Stimulated activated CD4-positive, alpha-beta T cell treated with anti-CD3 and anti-CD28 coated beads, Interleukin-15, amount 100 ng/mL, for 48 hours (primary cell): ENCODE measurements around the gene PLXNA3.

Experiments
- DNase-seq, 2 donors: peaks; one replicate each; pipeline ENCODE4 v3.0.0-alpha.2; 2020; ENCODE audit warnings: low read depth in 2 of 2

Gene PLXNA3

GRCh38 chrX:154458116-154458953 lies at the start of gene PLXNA3:
Gene PLXNA3, plus strand, starts transcription at chrX:154458281. Its CDS starts 1,903 bp downstream, at chrX:154460184.
- peak in 1 of 2 donors; percentile 42 for DNase-seq

GRCh38 chrX:154408659-154409221 lies 49.3 kb upstream of the PLXNA3 start:
- DNase-seq: no peak

GRCh38 chrX:154409222-154409871 lies 48.7 kb upstream of the PLXNA3 start, which contains the start of gene DNASE1L1:
Gene DNASE1L1, minus strand, starts transcription at chrX:154409254. Its CDS starts 3,686 bp downstream, at chrX:154405568.
- no peak for DNase-seq

GRCh38 chrX:154411981-154412340 lies 46.1 kb upstream of the PLXNA3 start:
- peak in 1 of 2 donors; percentile 39 for DNase-seq

- no peak for DNase-seq
Measured at GRCh38 chrX:154412468-154412867, 45.6 kb upstream of the PLXNA3 start.

- no peak for DNase-seq
Measured at GRCh38 chrX:154413142-154413541, 44.9 kb upstream of the PLXNA3 start.

GRCh38 chrX:154417157-154417556 lies 40.9 kb upstream of the PLXNA3 start:
- DNase-seq: no peak

GRCh38 chrX:154419189-154419588 lies 38.9 kb upstream of the PLXNA3 start:
- no peak for DNase-seq

- DNase-seq: no peak
Measured at GRCh38 chrX:154419688-154420401, 38.2 kb upstream of the PLXNA3 start.

GRCh38 chrX:154420402-154420756 lies 37.7 kb upstream of the PLXNA3 start:
- DNase-seq: no peak

- no peak for DNase-seq
Measured at GRCh38 chrX:154426916-154427770, 30.9 kb upstream of the PLXNA3 start.

GRCh38 chrX:154428176-154429171 lies 29.6 kb upstream of the PLXNA3 start, which contains the start of gene ATP6AP1:
Gene ATP6AP1, plus strand, starts transcription at chrX:154428677. Its CDS starts 16 bp downstream, at chrX:154428693.
- peak; percentile 83 to 86 for DNase-seq

- DNase-seq: no peak
Measured at GRCh38 chrX:154429711-154430110, 28.4 kb upstream of the PLXNA3 start.

GRCh38 chrX:154430479-154430878 lies 27.6 kb upstream of the PLXNA3 start:
- no peak for DNase-seq

- DNase-seq: no peak
Measured at GRCh38 chrX:154430916-154431315, 27.2 kb upstream of the PLXNA3 start.

GRCh38 chrX:154431341-154431740 lies 26.7 kb upstream of the PLXNA3 start:
- no peak for DNase-seq

GRCh38 chrX:154432210-154432609 lies 25.9 kb upstream of the PLXNA3 start:
- no peak for DNase-seq

GRCh38 chrX:154433605-154434004 lies 24.5 kb upstream of the PLXNA3 start:
- no peak for DNase-seq

- no peak for DNase-seq
Measured at GRCh38 chrX:154434394-154435168, 23.5 kb upstream of the PLXNA3 start.
